ENCODE results near the gene GANAB. TPM values are rescaled to one million over a fixed set of nuclear protein-coding genes. Genes with fewer than 3 reads are reported as not detected.

The GANAB gene
- polyA plus RNA-seq, 3 donors, result 99.7 to 116 (median 109) TPM

DNA sequence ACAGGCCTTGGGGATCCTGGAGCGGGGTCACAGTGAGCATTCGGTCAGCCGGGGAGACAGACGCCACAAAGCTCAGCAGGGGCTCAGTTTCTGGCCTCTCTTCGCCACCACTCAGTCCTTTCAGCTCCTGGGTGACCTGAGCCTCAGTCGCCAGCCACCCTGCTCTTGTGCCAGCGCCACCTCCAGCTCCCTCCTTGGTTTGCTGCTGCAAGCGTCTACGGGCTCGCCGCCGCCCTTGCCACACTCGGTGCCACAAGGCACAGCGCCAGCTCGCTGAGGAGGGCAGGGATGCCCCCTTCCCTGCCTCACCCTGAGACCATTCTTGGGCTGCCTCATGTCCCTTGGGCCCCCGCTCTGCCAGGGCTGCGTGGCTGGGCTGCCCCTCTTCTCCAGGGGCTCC is 71.3 kb downstream of the GANAB start:
- Mint-ChIP-seq H3K27me3 (ENCODE audit: low read depth in 3 of 3) (peaks cover 0 to 2% (median 0%) of the 10 kb centered on the region in 3 donors), H3K4me3 (peak overlapping the region; percentile 95 to 99), H3K36me3 (peaks cover 46 to 63% of the 10 kb centered on the region in 2 donors), H3K27ac (peak overlapping the region in 3 of 7 donors; percentile 93 to 96 (median 94)), H3K4me1 (peaks cover 43% of the 10 kb centered on the region), H3K9me3 (peaks cover 0 to 2% (median 0%) of the 10 kb centered on the region in 7 donors)
- peak overlapping the region; percentile 85 for H3K9ac ChIP-seq (ENCODE audit: insufficient read depth, low read length, poor library complexity, severe bottlenecking)
- DNase-seq, result no peak
- H3K4me1 ChIP-seq (ENCODE audit: control insufficient read depth in 1 of 2, insufficient read depth in 2 of 2, low read length in 2 of 2), result peaks cover 22 to 29% of the 10 kb centered on the region in 2 donors
- peak overlapping the region; percentile 89 for H3K4me2 ChIP-seq (replicated peaks; ENCODE audit: extremely low read depth, low read length, poor library complexity, severe bottlenecking)
- peak overlapping the region in 1 of 2 donors; percentile 85 for H3K27ac ChIP-seq (ENCODE audit: low read depth in 1 of 2, low read length in 2 of 2)
- TF ChIP-seq, protein P1, sequence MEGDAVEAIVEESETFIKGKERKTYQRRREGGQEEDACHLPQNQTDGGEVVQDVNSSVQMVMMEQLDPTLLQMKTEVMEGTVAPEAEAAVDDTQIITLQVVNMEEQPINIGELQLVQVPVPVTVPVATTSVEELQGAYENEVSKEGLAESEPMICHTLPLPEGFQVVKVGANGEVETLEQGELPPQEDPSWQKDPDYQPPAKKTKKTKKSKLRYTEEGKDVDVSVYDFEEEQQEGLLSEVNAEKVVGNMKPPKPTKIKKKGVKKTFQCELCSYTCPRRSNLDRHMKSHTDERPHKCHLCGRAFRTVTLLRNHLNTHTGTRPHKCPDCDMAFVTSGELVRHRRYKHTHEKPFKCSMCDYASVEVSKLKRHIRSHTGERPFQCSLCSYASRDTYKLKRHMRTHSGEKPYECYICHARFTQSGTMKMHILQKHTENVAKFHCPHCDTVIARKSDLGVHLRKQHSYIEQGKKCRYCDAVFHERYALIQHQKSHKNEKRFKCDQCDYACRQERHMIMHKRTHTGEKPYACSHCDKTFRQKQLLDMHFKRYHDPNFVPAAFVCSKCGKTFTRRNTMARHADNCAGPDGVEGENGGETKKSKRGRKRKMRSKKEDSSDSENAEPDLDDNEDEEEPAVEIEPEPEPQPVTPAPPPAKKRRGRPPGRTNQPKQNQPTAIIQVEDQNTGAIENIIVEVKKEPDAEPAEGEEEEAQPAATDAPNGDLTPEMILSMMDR (IDR thresholded peaks at IDR 0.05), result no peak
- H2AFZ ChIP-seq (ENCODE audit: insufficient read depth, low read depth, low read length, poor library complexity, severe bottlenecking), result peak overlapping the region; percentile 97
- peaks cover 49 to 64% of the 10 kb centered on the region in 2 donors for H3K36me3 ChIP-seq (replicated peaks in 1 of 2; ENCODE audit: control insufficient read depth in 1 of 2, insufficient read depth in 2 of 2, low read length in 2 of 2)
- 75% methylated on average over 17 of the region's 17 CpGs for WGBS (ENCODE audit: insufficient coverage)
- peak overlapping the region in 1 of 3 experiments; percentile 100 for H3K4me3 ChIP-seq (replicated peaks in 1 of 3; ENCODE audit: low read depth in 2 of 3, low read length in 3 of 3)
- H4K20me1 ChIP-seq (ENCODE audit: insufficient read depth, low read length), result peaks cover 28% of the 10 kb centered on the region
- intact Hi-C loops (cut with micrococcal nuclease), result loop anchor here (2.0 kb wide), 1 partner anchor 16 kb away; the partner anchor contains the start of gene TUT1 (in 2 of the 2)
- H3K9me3 ChIP-seq (replicated peaks in 1 of 2; ENCODE audit: control insufficient read depth in 1 of 2, insufficient read depth in 1 of 2, low read length in 2 of 2), result no peaks in the 10 kb centered on the region
- peaks cover 56% of the 10 kb centered on the region for H3K79me2 ChIP-seq (ENCODE audit: insufficient read depth, low read length)
- H3K27me3 ChIP-seq (ENCODE audit: control insufficient read depth in 2 of 2, insufficient read depth in 2 of 2, low read length in 2 of 2), result no peaks in the 10 kb centered on the region

Small RNAs within 50 kb of the gene (small RNA-seq; reads per million reads assigned to genes)
- gene AP001458.1 (ENCODE audit: insufficient read length, low read depth) (not detected), gene SNORA57 (ENCODE audit: insufficient read length, low read depth) (not detected)

Other genes starting within 250 kb of the GANAB start
- gene SCGB1A1, start 227.6 kb downstream of the GANAB start, polyA plus RNA-seq, result not detected
- 100 to 1,000 TPM in 2 of 3 donors, 10 to 100 TPM in 1; 80.0 to 201 (median 103) TPM for gene AHNAK, start 99.8 kb downstream of the GANAB start, polyA plus RNA-seq
- 100 to 1,000 TPM; 490 to 603 (median 491) TPM for gene EEF1G, start 72.7 kb downstream of the GANAB start, polyA plus RNA-seq
- 10 to 100 TPM in 1 of 3 donors, 1 to 10 TPM in 2; 1.8 to 16.3 (median 2.1) TPM for gene TUT1, start 55.1 kb downstream of the GANAB start, polyA plus RNA-seq
- 10 to 100 TPM; 14.0 to 38.6 (median 17.6) TPM for gene MTA2, start 44.7 kb downstream of the GANAB start, polyA plus RNA-seq
- gene EML3, start 33.8 kb downstream of the GANAB start, polyA plus RNA-seq, result 100 to 1,000 TPM in 1 of 3 donors, 10 to 100 TPM in 1, 1 to 10 TPM in 1; 7.2 to 131 (median 10.6) TPM
- 1 to 10 TPM in 1 of 3 donors, under 1 TPM in 2; 0.51 to 1.4 (median 0.75) TPM for gene ROM1, start 33.4 kb downstream of the GANAB start, polyA plus RNA-seq
- gene B3GAT3, start 24.6 kb downstream of the GANAB start, polyA plus RNA-seq, result 10 to 100 TPM; 18.5 to 44.9 (median 19.0) TPM
- gene INTS5, start 6.7 kb upstream of the GANAB start, polyA plus RNA-seq, result 10 to 100 TPM in 1 of 3 donors, 1 to 10 TPM in 2; 4.2 to 16.0 (median 9.9) TPM
- gene C11orf98, start 18.6 kb upstream of the GANAB start, polyA plus RNA-seq, result 10 to 100 TPM; 25.9 to 78.2 (median 74.6) TPM
- 1 to 10 TPM in 2 of 3 donors, under 1 TPM in 1; 0.73 to 4.9 (median 1.4) TPM for gene CSKMT, start 18.7 kb upstream of the GANAB start, polyA plus RNA-seq
- gene UQCC3, start 25.1 kb upstream of the GANAB start, polyA plus RNA-seq, result 1 to 10 TPM; 3.3 to 7.9 (median 7.2) TPM
- 1 to 10 TPM; 1.9 to 9.1 (median 2.9) TPM for gene LBHD1, start 25.7 kb upstream of the GANAB start, polyA plus RNA-seq
- 100 to 1,000 TPM in 2 of 3 donors, 10 to 100 TPM in 1; 93.9 to 147 (median 106) TPM for gene UBXN1, start 32.5 kb upstream of the GANAB start, polyA plus RNA-seq
- gene LRRN4CL, start 42.9 kb upstream of the GANAB start, polyA plus RNA-seq, result not detected
- 10 to 100 TPM; 43.5 to 65.7 (median 63.3) TPM for gene BSCL2, start 60.8 kb upstream of the GANAB start, polyA plus RNA-seq
- under 1 TPM in 1 of 3 donors, not detected in 2; 0.23 TPM for gene GNG3, start 61.1 kb upstream of the GANAB start, polyA plus RNA-seq
- 10 to 100 TPM in 1 of 3 donors, under 1 TPM in 2; 0.33 to 13.8 (median 0.88) TPM for gene HNRNPUL2, start 80.8 kb upstream of the GANAB start, polyA plus RNA-seq
- gene TTC9C, start 81.9 kb upstream of the GANAB start, polyA plus RNA-seq, result 10 to 100 TPM; 17.9 to 21.6 (median 20.4) TPM
- gene ZBTB3, start 107.5 kb upstream of the GANAB start, polyA plus RNA-seq, result 1 to 10 TPM; 1.7 to 4.5 (median 2.0) TPM
- 100 to 1,000 TPM; 162 to 243 (median 231) TPM for gene POLR2G, start 115.0 kb upstream of the GANAB start, polyA plus RNA-seq
- gene TAF6L, start 124.8 kb upstream of the GANAB start, polyA plus RNA-seq, result 10 to 100 TPM in 1 of 3 donors, 1 to 10 TPM in 2; 5.1 to 35.5 (median 5.3) TPM
- gene TMEM179B, start 140.8 kb upstream of the GANAB start, polyA plus RNA-seq, result 100 to 1,000 TPM in 2 of 3 donors, 10 to 100 TPM in 1; 95.8 to 236 (median 220) TPM
- gene TMEM223, start 145.4 kb upstream of the GANAB start, polyA plus RNA-seq, result 10 to 100 TPM in 2 of 3 donors, 1 to 10 TPM in 1; 5.7 to 20.4 (median 19.6) TPM
- gene NXF1, start 158.8 kb upstream of the GANAB start, polyA plus RNA-seq, result 100 to 1,000 TPM in 1 of 3 donors, 10 to 100 TPM in 2; 50.1 to 748 (median 70.6) TPM
- gene STX5, start 185.4 kb upstream of the GANAB start, polyA plus RNA-seq, result 10 to 100 TPM; 36.4 to 39.6 (median 38.5) TPM
- under 1 TPM in 1 of 3 donors, not detected in 2; 0.74 TPM for gene TEX54, start 186.2 kb upstream of the GANAB start, polyA plus RNA-seq
- 10 to 100 TPM; 14.2 to 52.5 (median 18.4) TPM for gene WDR74, start 193.0 kb upstream of the GANAB start, polyA plus RNA-seq
- gene SLC3A2, start 234.3 kb upstream of the GANAB start, polyA plus RNA-seq, result 100 to 1,000 TPM; 156 to 231 (median 189) TPM